Lower lobe of right lung (tissue), 2 donors: Measurements from ENCODE around the gene TMEM144. TPM values are rescaled to one million over a fixed set of nuclear protein-coding genes. Genes with fewer than 3 reads are reported as not detected.

Experiments used
- ATAC-seq, 2 donors: fragments of 200-7000 bp; cut with Tn5 transposase; one replicate each; pipeline ENCODE4 v1.9.1; 2020 to 2022; ENCODE audit warnings: mild to moderate bottlenecking in 2 of 2, moderate library complexity in 2 of 2
- DNase-seq: peaks from one replicate; pipeline ENCODE4 v3.0.0-alpha.2; 2020
- H3K27ac ChIP-seq: fragments of 200-600 bp; one replicate; pipeline ENCODE4 v1.8.0; 2022
- H3K27me3 ChIP-seq: fragments of 200-600 bp; one replicate; pipeline ENCODE4 v1.8.0; 2022; ENCODE audit warnings: low read depth
- H3K36me3 ChIP-seq: fragments of 200-600 bp; one replicate; pipeline ENCODE4 v1.8.0; 2022; ENCODE audit warnings: mild to moderate bottlenecking
- H3K4me1 ChIP-seq: fragments of 200-600 bp; one replicate; pipeline ENCODE4 v1.8.0; 2022
- H3K4me3 ChIP-seq: fragments of 200-600 bp; one replicate; pipeline ENCODE4 v1.8.0; 2022; ENCODE audit warnings: mild to moderate bottlenecking
- H3K9me3 ChIP-seq: fragments of 200-600 bp; one replicate; pipeline ENCODE4 v1.8.0; 2022
- intact Hi-C: fragments of 100-400 bp; cut with DNase I; formaldehyde crosslinking; loops from one replicate; pipeline ENCODE4 v1.11.0; 2022
- total RNA-seq: library from RNA; stranded (reverse); fragmentation: NEBNext Ultra II Directional; extraction: Animal tissue kit (Norgen Biotek cat#: 25700); gene quantifications from one replicate; pipeline ENCODE4 v1.2.1, GENCODE V29; 2021
- TF ChIP-seq, protein P1 (sequence below): fragments of 200-600 bp; IDR thresholded peaks from one replicate; pipeline ENCODE4 v1.8.0; 2022; ENCODE audit warnings: antibody characterized with exemption, mild to moderate bottlenecking
- donor health status: DM: no; HTN: yes; CAD: no; lungs with severe emphysema.

The TMEM144 gene
- total RNA-seq, 1 donor from 2014 or later, result 13.1 TPM

DNA sequence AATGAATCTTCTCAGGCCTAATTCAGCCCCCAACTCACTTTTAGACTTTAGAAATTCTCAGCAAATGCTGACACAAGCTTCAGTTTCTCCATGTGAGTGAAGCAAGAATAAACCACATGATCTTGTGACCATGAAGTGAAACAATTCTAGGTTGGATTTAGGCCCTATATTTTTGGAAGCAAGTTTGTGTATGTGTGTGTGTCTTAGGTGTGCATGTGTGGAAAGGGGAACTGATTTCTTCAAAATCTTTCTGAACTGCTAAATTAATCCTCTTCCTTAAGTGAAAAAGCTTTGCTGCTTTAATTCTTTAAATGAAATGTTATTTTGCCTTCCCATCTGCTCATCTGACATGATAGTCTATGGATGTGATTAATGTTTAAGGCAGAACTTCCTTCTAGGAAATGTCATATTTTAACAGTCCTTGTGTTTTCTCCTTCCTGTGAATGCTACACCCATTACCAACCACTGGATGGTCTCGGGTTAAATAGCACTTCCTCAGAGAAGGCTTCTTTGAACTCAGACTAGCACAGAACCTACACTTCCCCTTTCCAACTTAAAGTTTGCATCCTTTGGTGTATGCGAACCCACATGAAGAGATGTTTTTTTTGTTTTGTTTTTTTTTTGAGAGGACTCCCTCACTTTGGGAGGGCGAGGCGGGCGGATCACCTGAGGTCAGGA lies 1.2 kb upstream of the TMEM144 start:
- TF ChIP-seq, protein P1, sequence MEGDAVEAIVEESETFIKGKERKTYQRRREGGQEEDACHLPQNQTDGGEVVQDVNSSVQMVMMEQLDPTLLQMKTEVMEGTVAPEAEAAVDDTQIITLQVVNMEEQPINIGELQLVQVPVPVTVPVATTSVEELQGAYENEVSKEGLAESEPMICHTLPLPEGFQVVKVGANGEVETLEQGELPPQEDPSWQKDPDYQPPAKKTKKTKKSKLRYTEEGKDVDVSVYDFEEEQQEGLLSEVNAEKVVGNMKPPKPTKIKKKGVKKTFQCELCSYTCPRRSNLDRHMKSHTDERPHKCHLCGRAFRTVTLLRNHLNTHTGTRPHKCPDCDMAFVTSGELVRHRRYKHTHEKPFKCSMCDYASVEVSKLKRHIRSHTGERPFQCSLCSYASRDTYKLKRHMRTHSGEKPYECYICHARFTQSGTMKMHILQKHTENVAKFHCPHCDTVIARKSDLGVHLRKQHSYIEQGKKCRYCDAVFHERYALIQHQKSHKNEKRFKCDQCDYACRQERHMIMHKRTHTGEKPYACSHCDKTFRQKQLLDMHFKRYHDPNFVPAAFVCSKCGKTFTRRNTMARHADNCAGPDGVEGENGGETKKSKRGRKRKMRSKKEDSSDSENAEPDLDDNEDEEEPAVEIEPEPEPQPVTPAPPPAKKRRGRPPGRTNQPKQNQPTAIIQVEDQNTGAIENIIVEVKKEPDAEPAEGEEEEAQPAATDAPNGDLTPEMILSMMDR, result no peak
- intact Hi-C loops, result no loop called here
- H3K36me3 ChIP-seq, result no peaks in the 10 kb centered on the region
- no peaks in the 10 kb centered on the region for H3K27me3 ChIP-seq
- H3K27ac ChIP-seq, result peak overlapping the region; percentile 84
- no peak overlapping the region for H3K4me3 ChIP-seq
- no peak for DNase-seq
- no peaks in the 10 kb centered on the region for H3K9me3 ChIP-seq
- peak; percentile 35 to 55 for ATAC-seq
- peaks cover 16% of the 10 kb centered on the region for H3K4me1 ChIP-seq

DNA sequence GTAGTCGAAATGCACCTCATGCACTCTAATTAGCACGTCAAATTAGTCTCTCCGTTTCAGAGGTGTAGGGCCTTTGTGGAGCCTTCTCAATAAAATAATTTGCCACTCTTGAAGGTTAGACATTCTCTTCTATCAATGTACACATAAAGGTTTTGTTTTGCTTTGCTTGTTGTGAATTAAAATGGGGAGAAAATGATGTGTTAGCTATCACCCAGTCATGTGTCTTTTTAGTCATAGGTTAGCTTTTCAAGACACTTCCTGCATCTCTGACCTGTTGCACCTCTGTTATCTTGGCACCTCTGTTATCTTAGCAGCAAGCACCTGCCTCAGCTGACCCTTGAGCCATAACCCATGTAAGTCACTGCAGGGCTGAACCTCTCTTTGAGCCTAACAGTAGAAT lies 936 bp downstream of the TMEM144 start:
- TF ChIP-seq, protein P1, result no peak
- Histone ChIP-seq H3K4me1 (peaks cover 16% of the 10 kb centered on the region), H3K27me3 (no peaks in the 10 kb centered on the region), H3K36me3 (no peaks in the 10 kb centered on the region), H3K4me3 (peak overlapping the region; percentile 49), H3K27ac (peak overlapping the region; percentile 84), H3K9me3 (no peaks in the 10 kb centered on the region)
- intact Hi-C loops, result no loop called here
- ATAC-seq, result no peak
- DNase-seq, result no peak

DNA sequence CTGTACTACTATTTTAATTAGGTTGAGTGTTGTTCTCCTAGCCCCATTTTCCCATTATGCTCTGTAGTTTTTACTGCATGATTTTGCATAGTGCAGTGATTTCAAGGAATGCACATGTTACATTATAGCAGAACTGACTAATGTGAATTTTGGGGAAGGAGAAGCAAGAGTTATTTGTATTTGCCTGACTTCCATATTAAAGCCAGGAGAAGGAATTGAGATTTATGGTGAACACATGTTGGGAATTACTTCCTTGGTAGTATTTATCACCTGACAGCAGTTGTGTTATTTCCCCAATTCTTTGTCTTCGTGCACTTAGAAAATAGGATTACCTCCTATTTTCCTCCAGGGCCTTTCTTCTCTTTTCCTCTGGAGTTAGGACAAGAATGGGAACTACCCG lies 3.2 kb downstream of the TMEM144 start:
- no peaks in the 10 kb centered on the region for H3K27me3 ChIP-seq
- H3K9me3 ChIP-seq, result no peaks in the 10 kb centered on the region
- DNase-seq (no peak), ATAC-seq (no peak)
- intact Hi-C loops, result no loop called here
- H3K36me3 ChIP-seq, result no peaks in the 10 kb centered on the region
- H3K27ac ChIP-seq, result no peak overlapping the region
- H3K4me3 ChIP-seq, result no peak overlapping the region
- H3K4me1 ChIP-seq, result peaks cover 16% of the 10 kb centered on the region
- TF ChIP-seq, protein P1, result no peak

DNA sequence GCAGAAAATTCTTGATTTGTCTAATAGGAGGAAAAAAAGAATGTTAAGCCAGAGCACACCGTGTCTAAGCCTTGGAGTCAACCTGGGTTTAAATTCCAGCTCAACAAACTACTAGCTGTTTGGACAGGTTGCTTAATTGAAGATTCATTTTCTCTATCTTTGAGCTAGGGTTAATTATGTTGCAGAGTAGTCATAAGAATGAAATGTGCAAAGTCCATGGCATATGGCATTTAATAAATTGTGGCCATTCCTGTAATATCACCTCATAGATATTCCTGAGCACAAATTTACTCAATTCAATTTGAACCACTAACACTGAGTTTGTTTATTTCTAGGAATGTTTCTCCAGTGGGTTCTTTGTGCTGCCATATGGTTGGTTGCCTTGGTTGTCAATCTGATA lies 4.6 kb downstream of the TMEM144 start:
- ATAC-seq, result no peak
- H3K27me3 ChIP-seq, result no peaks in the 10 kb centered on the region
- no peak overlapping the region for H3K4me3 ChIP-seq
- intact Hi-C loops, result no loop called here
- no peak overlapping the region for H3K27ac ChIP-seq
- H3K36me3 ChIP-seq, result no peaks in the 10 kb centered on the region
- H3K4me1 ChIP-seq, result peaks cover 10% of the 10 kb centered on the region
- TF ChIP-seq, protein P1, result no peak
- no peaks in the 10 kb centered on the region for H3K9me3 ChIP-seq
- no peak for DNase-seq

DNA sequence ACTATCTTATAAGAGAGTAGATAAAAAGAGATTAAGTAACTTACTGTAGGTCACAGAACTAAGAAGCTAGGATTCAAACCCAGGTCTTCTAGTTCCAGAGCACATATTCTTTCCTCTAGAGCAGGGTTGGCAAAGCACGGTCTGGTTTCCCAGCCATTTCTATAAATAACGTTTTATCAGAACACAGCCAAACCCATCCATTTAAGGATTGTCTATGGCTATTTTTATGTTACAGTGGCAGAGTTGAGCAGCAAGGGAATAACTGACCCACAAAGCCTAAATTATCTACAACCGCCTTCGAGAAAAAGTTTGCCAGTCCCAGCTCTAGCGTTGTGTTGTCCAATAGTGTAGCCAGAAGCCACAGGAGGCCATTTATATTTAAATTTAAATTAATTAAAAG lies 7.5 kb downstream of the TMEM144 start:
- TF ChIP-seq, protein P1, result no peak
- Histone ChIP-seq H3K4me3 (no peak overlapping the region), H3K27me3 (no peaks in the 10 kb centered on the region), H3K27ac (no peak overlapping the region), H3K36me3 (no peaks in the 10 kb centered on the region), H3K4me1 (no peaks in the 10 kb centered on the region), H3K9me3 (no peaks in the 10 kb centered on the region)
- intact Hi-C loops, result no loop called here
- no peak for DNase-seq
- ATAC-seq, result no peak
